ENCODE measurements around the gene IFT22.
"Not testable (repeated sequence)": the region's sequence is repeated elsewhere in the genome, so short reads cannot be mapped to it uniquely, and the experiment has no call there.

IFT22 gene

GRCh38 chr7:101321491-101322401 lies at the start of gene IFT22:
IFT22 (minus strand) TSS chr7:101321812; CDS start chr7:101321709, 103 bp downstream.
- peak; percentile 94 for DNase-seq

- no peak for DNase-seq
These were observed 49.2 kb upstream of the IFT22 start for GRCh38 chr7:101370836-101371235.

- no peak for DNase-seq
These were observed 47.0 kb upstream of the IFT22 start for GRCh38 chr7:101368422-101369165.

- no peak for DNase-seq
These were observed 46.1 kb upstream of the IFT22 start for GRCh38 chr7:101367676-101368075.

GRCh38 chr7:101365956-101366355 lies 44.3 kb upstream of the IFT22 start:
- DNase-seq = no peak

GRCh38 chr7:101363734-101364374 lies 42.2 kb upstream of the IFT22 start:
- peak; percentile 75 for DNase-seq

- no peak for DNase-seq
These were observed 41.7 kb upstream of the IFT22 start for GRCh38 chr7:101363196-101363733.

- peak; percentile 51 for DNase-seq
These were observed 41.0 kb upstream of the IFT22 start, which contains the start of gene COL26A1 for GRCh38 chr7:101362334-101363195. COL26A1 (plus strand) TSS chr7:101362875; CDS start chr7:101363033, 158 bp downstream.

GRCh38 chr7:101357433-101357832 lies 35.8 kb upstream of the IFT22 start:
- no peak for DNase-seq

- no peak for DNase-seq
These were observed 31.3 kb upstream of the IFT22 start for GRCh38 chr7:101352920-101353308.

- not testable (repeated sequence) for DNase-seq
These were observed 27.7 kb upstream of the IFT22 start for GRCh38 chr7:101349300-101349699.

- not testable (repeated sequence) for DNase-seq
These were observed 26.9 kb upstream of the IFT22 start for GRCh38 chr7:101348456-101349067.

GRCh38 chr7:101347477-101347876 lies 25.9 kb upstream of the IFT22 start:
- no peak for DNase-seq

- no peak for DNase-seq
These were observed 21.3 kb upstream of the IFT22 start for GRCh38 chr7:101342892-101343291.

- DNase-seq = no peak
These were observed 18.8 kb upstream of the IFT22 start for GRCh38 chr7:101340379-101340778.

- DNase-seq = no peak
These were observed 12.3 kb upstream of the IFT22 start for GRCh38 chr7:101333912-101334311.

GRCh38 chr7:101332026-101332425 lies 10.4 kb upstream of the IFT22 start:
- DNase-seq = no peak

GRCh38 chr7:101330011-101330484 lies 8.4 kb upstream of the IFT22 start:
- no peak for DNase-seq

- no peak for DNase-seq
These were observed 6.5 kb upstream of the IFT22 start for GRCh38 chr7:101328159-101328558.

- no peak for DNase-seq
These were observed 2.2 kb downstream of the IFT22 start for GRCh38 chr7:101319401-101319800.

- no peak for DNase-seq
These were observed 6.3 kb downstream of the IFT22 start for GRCh38 chr7:101315336-101315735.

Measured in left hindlimb (tissue), 1 donor.